Brain microvascular endothelial cell (primary cell): ENCODE measurements around the gene PRKCH.
"Not testable (repeated sequence)": the region's sequence is repeated elsewhere in the genome, so short reads cannot be mapped to it uniquely, and the experiment has no call there.

Source experiments
- DNase-seq: peaks from one replicate; pipeline ENCODE4 v3.0.0-alpha.2; 2020
- H3K27ac ChIP-seq: fragments of 250-450 bp; sonication (Bioruptor Pico); 2 replicates; pipeline ENCODE4 v1.5.1; 2020; ENCODE audit warnings: mild to moderate bottlenecking, moderate library complexity
- H3K27me3 ChIP-seq: fragments of 250-450 bp; sonication (Bioruptor Pico); replicated peaks from 2 replicates; pipeline ENCODE4 v1.5.1; 2020; ENCODE audit warnings: mild to moderate bottlenecking
- H3K36me3 ChIP-seq: fragments of 250-450 bp; sonication (Bioruptor Pico); replicated peaks from 2 replicates; pipeline ENCODE4 v1.5.1; 2020; ENCODE audit warnings: mild to moderate bottlenecking
- H3K4me3 ChIP-seq: 2 replicates; pipeline ENCODE4 v1.5.1; 2011; ENCODE audit warnings: low read depth, mild to moderate bottlenecking, control low read depth, low read length, moderate library complexity
- CTCF ChIP-seq: IDR thresholded peaks from 2 replicates; pipeline ENCODE4 v1.5.1; 2011; ENCODE audit warnings: low read depth, mild to moderate bottlenecking, moderate library complexity, low read length, control low read depth, inconsistent platforms; ENCODE audit errors: missing control alignments
- in situ Hi-C: cut with HindIII; loops from 2 replicates; pipeline ENCODE4 v1.10.0; 2017; ENCODE audit warnings: low sequenced_read_pairs, low pct_ligation_motif_present

PRKCH gene

GRCh38 chr14:61408498-61408897 lies 87.1 kb downstream of the PRKCH start:
- H3K27ac ChIP-seq = no peak overlapping the region
- in situ Hi-C loops = no loop called here
- no peaks in the 10 kb centered on the region for H3K36me3 ChIP-seq
- no peaks in the 10 kb centered on the region for H3K27me3 ChIP-seq
- no peak overlapping the region for H3K4me3 ChIP-seq
- no peak for TF ChIP-seq CTCF
- DNase-seq = no peak

DNA sequence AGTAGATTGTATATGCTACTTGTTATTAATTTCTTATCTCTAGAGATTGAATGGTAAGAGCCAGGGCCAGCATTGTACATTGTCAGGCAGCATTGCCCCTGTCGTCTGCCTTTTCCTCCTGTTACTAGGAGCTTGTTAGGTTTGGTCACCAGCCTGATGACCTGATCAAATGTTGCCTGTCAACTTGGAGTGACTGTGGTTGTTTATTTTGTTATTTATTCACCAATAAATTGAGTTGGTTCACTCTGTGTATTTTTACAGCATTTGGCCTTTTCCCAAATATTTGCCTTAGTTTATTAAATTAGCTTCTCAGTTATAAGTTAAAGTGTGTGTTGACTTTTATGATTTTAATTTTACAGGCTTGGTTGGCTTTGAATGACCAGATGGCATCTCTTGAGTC lies 88.4 kb downstream of the PRKCH start:
- no peak for TF ChIP-seq CTCF
- Histone ChIP-seq H3K27ac (no peak overlapping the region), H3K36me3 (no peaks in the 10 kb centered on the region), H3K4me3 (no peak overlapping the region), H3K27me3 (no peaks in the 10 kb centered on the region)
- in situ Hi-C loops = no loop called here
- no peak for DNase-seq

GRCh38 chr14:61415934-61416333 lies 94.6 kb downstream of the PRKCH start:
- in situ Hi-C loops, H3K36me3 ChIP-seq, H3K4me3 ChIP-seq, H3K27ac ChIP-seq, H3K27me3 ChIP-seq, DNase-seq: not testable (repeated sequence)

DNA sequence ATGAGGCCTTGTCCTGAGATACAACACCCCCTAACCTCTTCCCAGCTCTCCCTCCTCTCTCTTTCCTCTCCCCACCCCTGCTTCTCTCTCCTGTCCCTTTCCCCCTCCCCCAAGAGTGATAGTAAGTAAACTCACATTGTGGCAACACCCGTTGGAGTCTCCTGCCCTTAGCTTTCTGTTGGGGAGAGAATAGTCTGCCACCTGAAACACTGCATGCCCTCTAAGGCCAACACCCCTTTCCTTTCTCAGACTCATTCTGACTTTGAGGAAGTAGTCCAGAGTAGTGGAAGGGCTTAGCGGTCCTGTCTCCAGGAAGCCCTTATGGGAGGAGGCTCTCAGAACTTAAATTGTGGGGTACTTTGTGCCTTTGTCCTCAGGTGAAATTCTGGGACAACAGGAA lies 95.2 kb downstream of the PRKCH start:
- Histone ChIP-seq H3K36me3 (no peaks in the 10 kb centered on the region), H3K27me3 (no peaks in the 10 kb centered on the region), H3K4me3 (no peak overlapping the region), H3K27ac (no peak overlapping the region)
- TF ChIP-seq CTCF = no peak
- no peak for DNase-seq
- in situ Hi-C loops = no loop called here

- H3K36me3 ChIP-seq = no peaks in the 10 kb centered on the region
- in situ Hi-C loops = no loop called here
- H3K27ac ChIP-seq = no peak overlapping the region
- no peak for TF ChIP-seq CTCF
- no peak overlapping the region for H3K4me3 ChIP-seq
- no peak for DNase-seq
- H3K27me3 ChIP-seq = no peaks in the 10 kb centered on the region
Measured at GRCh38 chr14:61417141-61417540, 95.8 kb downstream of the PRKCH start.

DNA sequence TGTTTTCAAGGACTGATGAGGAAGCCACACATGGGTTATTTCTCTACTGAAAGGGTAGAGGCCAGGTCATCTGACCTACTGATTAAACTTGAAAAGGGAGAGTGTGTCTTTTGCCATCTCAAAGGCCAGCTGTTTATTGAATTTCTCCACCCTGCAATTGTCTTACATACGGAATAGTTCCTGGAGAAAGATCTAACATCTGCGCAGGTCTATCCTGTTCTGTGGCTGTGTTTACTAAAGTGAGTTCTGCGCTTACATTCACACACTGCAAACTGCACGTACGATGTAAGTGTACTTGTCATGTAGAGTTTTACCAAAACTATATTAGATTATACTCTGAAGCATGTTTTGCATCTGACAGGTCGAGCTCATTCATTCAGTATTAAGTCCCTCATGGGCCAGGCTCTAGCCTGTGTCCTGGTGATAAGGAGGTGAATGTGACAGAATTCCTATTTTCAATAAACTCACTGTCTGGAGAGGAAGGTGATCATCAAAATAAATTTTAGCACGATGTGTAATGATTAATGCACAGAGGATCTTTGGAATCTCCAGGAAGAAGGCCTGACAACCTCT lies 96.6 kb downstream of the PRKCH start:
- in situ Hi-C loops = no loop called here
- no peak for DNase-seq
- Histone ChIP-seq H3K27ac (no peak overlapping the region), H3K36me3 (no peaks in the 10 kb centered on the region), H3K4me3 (no peak overlapping the region), H3K27me3 (no peaks in the 10 kb centered on the region)
- TF ChIP-seq CTCF = no peak
